Measurements from ENCODE around the gene TEX14. TPM values are rescaled to one million over a fixed set of nuclear protein-coding genes. Genes with fewer than 3 reads are reported as not detected.

The TEX14 gene
- polyA plus RNA-seq, 1 donor (not counting 4 experiments of a cell fraction or from before 2014, with no cell fraction given): 0.16 TPM

- Histone ChIP-seq H2AFZ (ENCODE audit: control insufficient read depth, low read length) (no peak overlapping the region), H3K9me1 (ENCODE audit: control insufficient read depth, extremely low read depth, insufficient read depth, low read length) (no peaks in the 10 kb centered on the region), H3K9ac (ENCODE audit: control insufficient read depth, extremely low read depth, insufficient read depth, low read length) (no peak overlapping the region), H3K27ac (ENCODE audit: control insufficient read depth, insufficient read depth, low read length) (no peak overlapping the region), H3K79me2 (ENCODE audit: control insufficient read depth, insufficient read depth, low read length) (no peaks in the 10 kb centered on the region), H3K9me3 (ENCODE audit: control insufficient read depth, low read depth, low read length) (no peaks in the 10 kb centered on the region), H3K4me2 (ENCODE audit: control insufficient read depth, extremely low read depth, insufficient read depth, low read depth, low read length) (no peak overlapping the region), H3K4me1 (ENCODE audit: control insufficient read depth, extremely low read depth, insufficient read depth, low read length) (peaks cover 28% of the 10 kb centered on the region), H3K27me3 (ENCODE audit: control insufficient read depth, extremely low read depth, insufficient read depth, low read length) (no peaks in the 10 kb centered on the region), H4K20me1 (ENCODE audit: control insufficient read depth, extremely low read depth, insufficient read depth, low read length) (no peaks in the 10 kb centered on the region), H3K36me3 (ENCODE audit: control insufficient read depth in 2 of 2, extremely low read depth in 1 of 2, insufficient read depth in 2 of 2, low read length in 2 of 2) (no peaks in the 10 kb centered on the region), H3K4me3 (ENCODE audit: control insufficient read depth in 2 of 3, extremely low read depth in 1 of 3, insufficient read depth in 2 of 3, low read depth in 1 of 3, low read length in 3 of 3) (no peak overlapping the region)
- no peak for DNase-seq (ENCODE audit: low read depth, low spot score)
- TF ChIP-seq CTCF (optimal IDR thresholded peaks at IDR 0.05 in 1 of 3, IDR thresholded peaks at IDR 0.05 in 1 of 3, conservative IDR thresholded peaks at IDR 0.05 in 1 of 3; ENCODE audit: extremely low read depth in 1 of 3, insufficient read depth in 2 of 3, low read length in 3 of 3) (no peak), EZH2 (IDR thresholded peaks at IDR 0.05; ENCODE audit: low read length) (no peak)
- dilution Hi-C loops (cut with MboI; ENCODE audit: extremely low pct_ligation_motif_present, low sequenced_read_pairs): no loop called here
- no peak for FAIRE-seq
These were observed 119.0 kb downstream of the TEX14 start for GRCh38 chr17:58572846-58573245.

DNA sequence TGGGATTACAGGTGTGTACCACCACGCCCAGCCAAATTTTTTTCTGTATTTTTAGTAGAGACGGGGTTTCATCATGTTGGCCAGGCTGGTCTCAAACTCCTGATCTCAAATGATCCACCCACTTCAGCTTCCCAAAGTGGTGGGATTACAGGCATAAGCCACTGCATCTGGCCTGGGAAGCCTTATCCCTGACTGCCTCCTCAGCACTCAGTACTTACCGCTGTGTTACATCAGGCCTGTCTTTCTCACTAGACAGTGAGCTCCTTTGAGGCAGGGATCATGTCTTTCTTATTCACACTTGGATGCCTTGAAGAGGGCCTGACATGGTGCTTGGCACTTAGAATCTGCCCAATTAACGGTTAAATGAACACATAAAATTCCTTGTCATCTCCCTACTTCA is 121.1 kb downstream of the TEX14 start:
- H3K36me3 ChIP-seq (ENCODE audit: control insufficient read depth in 2 of 2, extremely low read depth in 1 of 2, insufficient read depth in 2 of 2, low read length in 2 of 2): no peaks in the 10 kb centered on the region
- no peak for DNase-seq (ENCODE audit: low read depth, low spot score)
- H3K4me2 ChIP-seq (ENCODE audit: control insufficient read depth, extremely low read depth, insufficient read depth, low read depth, low read length): no peak overlapping the region
- H3K9me1 ChIP-seq (ENCODE audit: control insufficient read depth, extremely low read depth, insufficient read depth, low read length): no peaks in the 10 kb centered on the region
- no peak overlapping the region for H3K27ac ChIP-seq (ENCODE audit: control insufficient read depth, insufficient read depth, low read length)
- H3K4me1 ChIP-seq (ENCODE audit: control insufficient read depth, extremely low read depth, insufficient read depth, low read length): peaks cover 13% of the 10 kb centered on the region
- H3K4me3 ChIP-seq (ENCODE audit: control insufficient read depth in 2 of 3, extremely low read depth in 1 of 3, insufficient read depth in 2 of 3, low read depth in 1 of 3, low read length in 3 of 3): no peak overlapping the region
- TF ChIP-seq EZH2 (IDR thresholded peaks at IDR 0.05; ENCODE audit: low read length) (no peak), CTCF (optimal IDR thresholded peaks at IDR 0.05 in 1 of 3, IDR thresholded peaks at IDR 0.05 in 1 of 3, conservative IDR thresholded peaks at IDR 0.05 in 1 of 3; ENCODE audit: extremely low read depth in 1 of 3, insufficient read depth in 2 of 3, low read length in 3 of 3) (no peak)
- no peaks in the 10 kb centered on the region for H3K9me3 ChIP-seq (ENCODE audit: control insufficient read depth, low read depth, low read length)
- FAIRE-seq: no peak
- H4K20me1 ChIP-seq (ENCODE audit: control insufficient read depth, extremely low read depth, insufficient read depth, low read length): no peaks in the 10 kb centered on the region
- no peaks in the 10 kb centered on the region for H3K79me2 ChIP-seq (ENCODE audit: control insufficient read depth, insufficient read depth, low read length)
- no peak overlapping the region for H3K9ac ChIP-seq (ENCODE audit: control insufficient read depth, extremely low read depth, insufficient read depth, low read length)
- H2AFZ ChIP-seq (ENCODE audit: control insufficient read depth, low read length): no peak overlapping the region
- H3K27me3 ChIP-seq (ENCODE audit: control insufficient read depth, extremely low read depth, insufficient read depth, low read length): no peaks in the 10 kb centered on the region
- dilution Hi-C loops (cut with MboI; ENCODE audit: extremely low pct_ligation_motif_present, low sequenced_read_pairs): no loop called here

Measured in keratinocyte (primary cell).